ENCODE results near the gene B3GNT8.

DNA sequence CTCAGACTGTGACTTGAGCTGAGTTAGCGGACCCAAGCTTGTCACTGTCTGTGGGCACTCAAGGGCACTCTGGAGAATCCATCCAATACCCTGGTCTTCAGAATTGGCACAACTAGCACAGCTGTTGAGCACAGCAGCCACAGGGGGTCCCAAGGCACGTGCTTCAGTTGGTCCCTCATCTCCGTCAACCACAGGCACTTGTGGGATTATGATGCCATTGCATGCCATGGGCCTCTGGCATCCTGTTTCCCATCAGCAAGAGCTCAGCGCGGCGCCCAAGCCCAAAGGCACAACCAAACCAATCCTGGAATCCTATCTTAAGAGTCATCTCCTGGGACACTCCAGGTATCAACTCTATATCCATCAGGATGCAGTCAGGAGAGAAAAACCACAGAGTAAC, 3.7 kb upstream of the B3GNT8 start:
- TF ChIP-seq, protein P1, sequence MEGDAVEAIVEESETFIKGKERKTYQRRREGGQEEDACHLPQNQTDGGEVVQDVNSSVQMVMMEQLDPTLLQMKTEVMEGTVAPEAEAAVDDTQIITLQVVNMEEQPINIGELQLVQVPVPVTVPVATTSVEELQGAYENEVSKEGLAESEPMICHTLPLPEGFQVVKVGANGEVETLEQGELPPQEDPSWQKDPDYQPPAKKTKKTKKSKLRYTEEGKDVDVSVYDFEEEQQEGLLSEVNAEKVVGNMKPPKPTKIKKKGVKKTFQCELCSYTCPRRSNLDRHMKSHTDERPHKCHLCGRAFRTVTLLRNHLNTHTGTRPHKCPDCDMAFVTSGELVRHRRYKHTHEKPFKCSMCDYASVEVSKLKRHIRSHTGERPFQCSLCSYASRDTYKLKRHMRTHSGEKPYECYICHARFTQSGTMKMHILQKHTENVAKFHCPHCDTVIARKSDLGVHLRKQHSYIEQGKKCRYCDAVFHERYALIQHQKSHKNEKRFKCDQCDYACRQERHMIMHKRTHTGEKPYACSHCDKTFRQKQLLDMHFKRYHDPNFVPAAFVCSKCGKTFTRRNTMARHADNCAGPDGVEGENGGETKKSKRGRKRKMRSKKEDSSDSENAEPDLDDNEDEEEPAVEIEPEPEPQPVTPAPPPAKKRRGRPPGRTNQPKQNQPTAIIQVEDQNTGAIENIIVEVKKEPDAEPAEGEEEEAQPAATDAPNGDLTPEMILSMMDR (IDR thresholded peaks at IDR 0.05): no peak
- TF ChIP-seq ZFX (IDR thresholded peaks at IDR 0.05; ENCODE audit: borderline replicate concordance): no peak

All from 22Rv1 (cell line).